Right atrium auricular region (tissue), 2 donors: ENCODE results near the gene TXNRD2. TPM values are rescaled to one million over a fixed set of nuclear protein-coding genes. Genes with fewer than 3 reads are reported as not detected.
A peak's percentile ranks its signal among the peaks of the same experiment; 100 is the strongest.
"Not testable (repeated sequence)": the region's sequence is repeated elsewhere in the genome, so short reads cannot be mapped to it uniquely, and the experiment has no call there.

Source experiments
- DNase-seq: peaks from one replicate; pipeline ENCODE4 v3.0.0-alpha.2; 2019; ENCODE audit warnings: low spot score
- H3K27ac ChIP-seq, 2 donors: fragments of 200-600 bp; sonication (generic); 1 replicate in 1 of 2; 2 replicates in 1 of 2; pipeline ENCODE4 v1.5.1; 2016 to 2019
- H3K27me3 ChIP-seq, 2 donors: fragments of 200-600 bp; sonication (generic); one replicate each; pipeline versions ENCODE4 v1.5.1 to v1.6.0; 2017 to 2019
- H3K36me3 ChIP-seq: fragments of 200-600 bp; sonication (generic); one replicate; pipeline ENCODE4 v1.5.1; 2016
- H3K4me1 ChIP-seq, 2 donors: fragments of 200-600 bp; sonication (generic); one replicate each; pipeline versions ENCODE4 v1.5.1 to v1.6.0; 2017 to 2019
- H3K4me3 ChIP-seq, 2 donors: fragments of 200-600 bp; sonication (generic); 1 replicate in 1 of 2; 2 replicates in 1 of 2; pipeline ENCODE4 v1.5.1; 2017 to 2019; ENCODE audit warnings: mild to moderate bottlenecking in 1 of 2, moderate library complexity in 1 of 2
- H3K9me3 ChIP-seq, 2 donors: fragments of 200-600 bp; sonication (generic); one replicate each; pipeline ENCODE4 v1.5.1; 2019
- CTCF ChIP-seq, 2 donors: fragments of 200-600 bp; sonication (generic); IDR thresholded peaks; one replicate each; pipeline ENCODE4 v1.5.1; 2019; ENCODE audit warnings: antibody characterized with exemption in 2 of 2
- total RNA-seq, 2 donors: library from RNA; depleted of rRNA; stranded (reverse); fragments of >200 nt; gene quantifications; one replicate each; pipeline ENCODE4 v1.1.0, GENCODE V29; 2016

TXNRD2 gene
- total RNA-seq, 2 donors from 2014 or later: 16.2 to 18.4 TPM

- no peak for DNase-seq
Observed at GRCh38 chr22:19910180-19910744, 31.4 kb downstream of the TXNRD2 start.

GRCh38 chr22:19909350-19910179 lies 32.1 kb downstream of the TXNRD2 start:
- H3K27ac ChIP-seq: no peak overlapping the region
- no peaks in the 10 kb centered on the region for H3K27me3 ChIP-seq
- DNase-seq: peak; percentile 85
- peaks cover 14% of the 10 kb centered on the region for H3K36me3 ChIP-seq
- H3K4me3 ChIP-seq: no peak overlapping the region
- no peaks in the 10 kb centered on the region for H3K9me3 ChIP-seq
- H3K4me1 ChIP-seq: no peaks in the 10 kb centered on the region
- TF ChIP-seq CTCF (IDR thresholded peaks at IDR 0.05): peak; percentile 76 to 87

More at GRCh38 chr22:19910180-19910744, 31.4 kb downstream of the TXNRD2 start:
- no peak overlapping the region for H3K27ac ChIP-seq
- peak in 1 of 2 donors; percentile 10 for TF ChIP-seq CTCF (IDR thresholded peaks at IDR 0.05)
- H3K4me3 ChIP-seq: no peak overlapping the region
- no peaks in the 10 kb centered on the region for H3K4me1 ChIP-seq
- H3K9me3 ChIP-seq: no peaks in the 10 kb centered on the region
- H3K27me3 ChIP-seq: no peaks in the 10 kb centered on the region
- H3K36me3 ChIP-seq: peaks cover 21% of the 10 kb centered on the region

- not testable (repeated sequence) for H3K27ac ChIP-seq, H3K9me3 ChIP-seq, DNase-seq, H3K4me3 ChIP-seq, H3K27me3 ChIP-seq, H3K4me1 ChIP-seq, H3K36me3 ChIP-seq
Observed at GRCh38 chr22:19907902-19908301, 33.7 kb downstream of the TXNRD2 start.

GRCh38 chr22:19906864-19907263 lies 34.8 kb downstream of the TXNRD2 start:
- not testable (repeated sequence) for H3K9me3 ChIP-seq, DNase-seq, H3K27ac ChIP-seq, H3K36me3 ChIP-seq, H3K4me1 ChIP-seq, H3K4me3 ChIP-seq, H3K27me3 ChIP-seq

GRCh38 chr22:19905347-19906276 lies 36.0 kb downstream of the TXNRD2 start:
- no peak for TF ChIP-seq CTCF (IDR thresholded peaks at IDR 0.05)
- H3K9me3 ChIP-seq: no peaks in the 10 kb centered on the region
- DNase-seq: no peak
- no peak overlapping the region for H3K4me3 ChIP-seq
- no peak overlapping the region for H3K27ac ChIP-seq
- no peaks in the 10 kb centered on the region for H3K27me3 ChIP-seq
- H3K36me3 ChIP-seq: no peaks in the 10 kb centered on the region
- H3K4me1 ChIP-seq: no peaks in the 10 kb centered on the region

- TF ChIP-seq CTCF (IDR thresholded peaks at IDR 0.05): no peak
- H3K4me1 ChIP-seq: no peaks in the 10 kb centered on the region
- H3K9me3 ChIP-seq: no peaks in the 10 kb centered on the region
- no peak for DNase-seq
- H3K27me3 ChIP-seq: no peaks in the 10 kb centered on the region
- no peak overlapping the region for H3K4me3 ChIP-seq
- H3K36me3 ChIP-seq: no peaks in the 10 kb centered on the region
- H3K27ac ChIP-seq: no peak overlapping the region
Observed at GRCh38 chr22:19904935-19905334, 36.7 kb downstream of the TXNRD2 start.
